ENCODE results near the gene EIF3D. TPM values are rescaled to one million over a fixed set of nuclear protein-coding genes. Genes with fewer than 3 reads are reported as not detected.
A peak's percentile ranks its signal among the peaks of the same experiment; 100 is the strongest.

EIF3D gene
- polyA plus RNA-seq, 3 donors: 102 to 244 (median 122) TPM

DNA sequence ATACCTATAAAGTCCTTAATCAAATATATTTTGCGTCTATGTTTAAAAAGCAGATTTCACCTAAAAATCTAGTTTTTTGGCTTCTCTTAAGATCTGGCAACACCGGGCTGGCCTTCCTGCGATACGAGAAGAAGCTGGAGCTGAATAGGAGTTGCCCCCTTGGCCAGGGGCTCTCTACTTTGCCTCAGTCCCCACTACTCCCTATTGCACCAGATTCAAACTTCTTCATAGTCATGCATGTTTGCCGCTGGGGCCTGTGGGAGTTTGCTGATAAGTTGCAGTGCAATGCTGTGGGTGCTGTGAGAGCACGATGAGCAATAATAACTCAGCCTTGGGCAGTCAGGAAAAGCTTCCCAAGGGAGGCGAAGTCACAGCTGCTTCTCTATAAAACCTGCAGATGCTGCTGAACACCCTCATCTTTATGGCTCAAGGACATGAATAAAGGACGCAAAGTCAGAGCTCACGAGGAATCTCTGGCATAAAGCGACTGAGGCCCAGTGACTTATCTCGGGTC is 15.2 kb upstream of the EIF3D start:
- 83% methylated on average over 3 of the region's 11 CpGs for WGBS (ENCODE audit: insufficient coverage)
- H3K9ac ChIP-seq (ENCODE audit: insufficient read depth, low read length, poor library complexity, severe bottlenecking): no peak overlapping the region
- H3K4me2 ChIP-seq (replicated peaks; ENCODE audit: extremely low read depth, low read length, poor library complexity, severe bottlenecking): no peak overlapping the region
- peak overlapping the region in 1 of 7 donors; percentile 64 for H3K27ac Mint-ChIP-seq
- no peaks in the 10 kb centered on the region for H3K79me2 ChIP-seq (ENCODE audit: insufficient read depth, low read length)
- no peak overlapping the region for H3K27ac ChIP-seq (ENCODE audit: low read depth in 1 of 2, low read length in 2 of 2)
- peaks cover 11% of the 10 kb centered on the region for H3K4me1 Mint-ChIP-seq
- H4K20me1 ChIP-seq (ENCODE audit: insufficient read depth, low read length): no peaks in the 10 kb centered on the region
- H3K27me3 ChIP-seq (ENCODE audit: control insufficient read depth in 2 of 2, insufficient read depth in 2 of 2, low read length in 2 of 2): no peaks in the 10 kb centered on the region
- peaks cover 0 to 3% (median 0%) of the 10 kb centered on the region in 3 donors for H3K27me3 Mint-ChIP-seq (ENCODE audit: low read depth in 3 of 3)
- H3K9me3 Mint-ChIP-seq: no peaks in the 10 kb centered on the region
- no peaks in the 10 kb centered on the region for H3K36me3 ChIP-seq (replicated peaks in 1 of 2; ENCODE audit: control insufficient read depth in 1 of 2, insufficient read depth in 2 of 2, low read length in 2 of 2)
- H3K4me1 ChIP-seq (ENCODE audit: control insufficient read depth in 1 of 2, insufficient read depth in 2 of 2, low read length in 2 of 2): peaks cover 0 to 5% of the 10 kb centered on the region in 2 donors
- no peak overlapping the region for H3K4me3 Mint-ChIP-seq
- DNase-seq: no peak
- intact Hi-C loops (cut with micrococcal nuclease): loop anchor here in 1 of 2 donors (10.0 kb wide), 1 partner anchor 311 kb away; no protein-coding TSS in a partner anchor
- no peak overlapping the region for H2AFZ ChIP-seq (ENCODE audit: insufficient read depth, low read depth, low read length, poor library complexity, severe bottlenecking)
- no peaks in the 10 kb centered on the region for H3K36me3 Mint-ChIP-seq
- H3K9me3 ChIP-seq (replicated peaks in 1 of 2; ENCODE audit: control insufficient read depth in 1 of 2, insufficient read depth in 1 of 2, low read length in 2 of 2): no peaks in the 10 kb centered on the region
- no peak overlapping the region for H3K4me3 ChIP-seq (replicated peaks in 1 of 3; ENCODE audit: low read depth in 2 of 3, low read length in 3 of 3)
- TF ChIP-seq, protein P1, sequence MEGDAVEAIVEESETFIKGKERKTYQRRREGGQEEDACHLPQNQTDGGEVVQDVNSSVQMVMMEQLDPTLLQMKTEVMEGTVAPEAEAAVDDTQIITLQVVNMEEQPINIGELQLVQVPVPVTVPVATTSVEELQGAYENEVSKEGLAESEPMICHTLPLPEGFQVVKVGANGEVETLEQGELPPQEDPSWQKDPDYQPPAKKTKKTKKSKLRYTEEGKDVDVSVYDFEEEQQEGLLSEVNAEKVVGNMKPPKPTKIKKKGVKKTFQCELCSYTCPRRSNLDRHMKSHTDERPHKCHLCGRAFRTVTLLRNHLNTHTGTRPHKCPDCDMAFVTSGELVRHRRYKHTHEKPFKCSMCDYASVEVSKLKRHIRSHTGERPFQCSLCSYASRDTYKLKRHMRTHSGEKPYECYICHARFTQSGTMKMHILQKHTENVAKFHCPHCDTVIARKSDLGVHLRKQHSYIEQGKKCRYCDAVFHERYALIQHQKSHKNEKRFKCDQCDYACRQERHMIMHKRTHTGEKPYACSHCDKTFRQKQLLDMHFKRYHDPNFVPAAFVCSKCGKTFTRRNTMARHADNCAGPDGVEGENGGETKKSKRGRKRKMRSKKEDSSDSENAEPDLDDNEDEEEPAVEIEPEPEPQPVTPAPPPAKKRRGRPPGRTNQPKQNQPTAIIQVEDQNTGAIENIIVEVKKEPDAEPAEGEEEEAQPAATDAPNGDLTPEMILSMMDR (IDR thresholded peaks at IDR 0.05): no peak

DNA sequence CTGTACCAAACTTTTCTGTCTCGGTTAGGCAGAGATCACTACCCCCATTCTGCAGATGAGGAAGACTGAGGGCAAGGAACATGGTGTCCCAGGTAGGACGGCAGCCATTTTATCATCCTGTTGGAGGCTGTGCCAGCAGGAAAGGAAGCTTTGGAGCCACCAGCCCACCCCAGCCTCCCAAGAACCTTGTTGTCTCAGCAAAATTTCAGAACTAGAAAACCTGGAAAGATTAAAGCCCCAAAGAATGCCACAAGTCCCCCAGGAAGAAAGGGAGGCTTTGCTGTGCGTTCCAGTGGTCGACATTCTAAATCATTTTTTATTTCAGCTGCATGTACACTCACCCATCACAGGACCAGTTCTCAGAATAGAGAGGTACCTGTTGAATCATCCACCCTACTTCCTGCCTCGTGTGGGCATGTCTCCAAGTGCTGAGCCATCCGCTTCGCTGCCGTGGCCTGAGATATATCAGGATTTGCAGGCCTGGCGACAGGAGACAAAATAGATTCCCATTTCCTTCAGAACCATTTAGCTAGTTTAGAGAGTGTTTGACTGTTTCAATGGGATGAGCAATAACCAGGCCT is 13.0 kb upstream of the EIF3D start:
- Mint-ChIP-seq H3K27ac (no peak overlapping the region), H3K9me3 (no peaks in the 10 kb centered on the region), H3K27me3 (ENCODE audit: low read depth in 3 of 3) (peaks cover 0 to 4% (median 2%) of the 10 kb centered on the region in 3 donors), H3K4me3 (no peak overlapping the region), H3K4me1 (peaks cover 10% of the 10 kb centered on the region), H3K36me3 (no peaks in the 10 kb centered on the region)
- TF ChIP-seq, protein P1 (IDR thresholded peaks at IDR 0.05): no peak
- DNase-seq: peak in 1 of 3 donors; percentile 14
- no peaks in the 10 kb centered on the region for H4K20me1 ChIP-seq (ENCODE audit: insufficient read depth, low read length)
- H3K27ac ChIP-seq (ENCODE audit: low read depth in 1 of 2, low read length in 2 of 2): no peak overlapping the region
- no peaks in the 10 kb centered on the region for H3K9me3 ChIP-seq (replicated peaks in 1 of 2; ENCODE audit: control insufficient read depth in 1 of 2, insufficient read depth in 1 of 2, low read length in 2 of 2)
- WGBS (ENCODE audit: insufficient coverage): 0% methylated on average over 1 of the region's 9 CpGs
- no peaks in the 10 kb centered on the region for H3K27me3 ChIP-seq (ENCODE audit: control insufficient read depth in 2 of 2, insufficient read depth in 2 of 2, low read length in 2 of 2)
- H3K79me2 ChIP-seq (ENCODE audit: insufficient read depth, low read length): no peaks in the 10 kb centered on the region
- no peak overlapping the region for H3K4me2 ChIP-seq (replicated peaks; ENCODE audit: extremely low read depth, low read length, poor library complexity, severe bottlenecking)
- H3K4me1 ChIP-seq (ENCODE audit: control insufficient read depth in 1 of 2, insufficient read depth in 2 of 2, low read length in 2 of 2): peaks cover 0 to 5% of the 10 kb centered on the region in 2 donors
- H3K4me3 ChIP-seq (replicated peaks in 1 of 3; ENCODE audit: low read depth in 2 of 3, low read length in 3 of 3): no peak overlapping the region
- no peak overlapping the region for H3K9ac ChIP-seq (ENCODE audit: insufficient read depth, low read length, poor library complexity, severe bottlenecking)
- intact Hi-C loops (cut with micrococcal nuclease): loop anchor here in 1 of 2 donors (10.0 kb wide), 1 partner anchor 313 kb away; no protein-coding TSS in a partner anchor
- H3K36me3 ChIP-seq (replicated peaks in 1 of 2; ENCODE audit: control insufficient read depth in 1 of 2, insufficient read depth in 2 of 2, low read length in 2 of 2): no peaks in the 10 kb centered on the region
- H2AFZ ChIP-seq (ENCODE audit: insufficient read depth, low read depth, low read length, poor library complexity, severe bottlenecking): no peak overlapping the region

All from CD14-positive monocyte (primary cell).